ENCODE results near the gene FAT1.

- peak; percentile 28; the same call in 1 of the 2 replicates for TF ChIP-seq CTCF (conservative IDR thresholded peaks at IDR 0.05; ENCODE audit: low read depth, low read length)
- no peak for TF ChIP-seq EZH2 (IDR thresholded peaks at IDR 0.05; ENCODE audit: low read length, unreplicated experiment)
- TF ChIP-seq EZH2phosphoT487 (IDR thresholded peaks at IDR 0.05; ENCODE audit: borderline replicate concordance, low read length) = no peak
Observed at GRCh38 chr4:186554539-186554913, 169.1 kb downstream of the FAT1 start.

Data from PC-3 (cell line).